IPS-20b (cell line): ENCODE results near the gene B4GALT5.
"Not testable (repeated sequence)": the region's sequence is repeated elsewhere in the genome, so short reads cannot be mapped to it uniquely, and the experiment has no call there.

Source experiments
- H3K27ac ChIP-seq: one replicate; pipeline ENCODE4 v1.5.1; 2013; ENCODE audit warnings: low read length
- H3K27me3 ChIP-seq: 2 replicates; pipeline ENCODE4 v1.6.1; 2013; ENCODE audit warnings: mild to moderate bottlenecking, low read length, inconsistent platforms; ENCODE audit not compliant: insufficient read depth
- H3K36me3 ChIP-seq: 2 replicates; pipeline ENCODE4 v1.6.1; 2013; ENCODE audit warnings: low read depth, mild to moderate bottlenecking, inconsistent platforms, low read length, moderate library complexity; ENCODE audit not compliant: insufficient read depth
- H3K4me1 ChIP-seq: 2 replicates; pipeline ENCODE4 v1.6.1; 2013; ENCODE audit warnings: mild to moderate bottlenecking, control low read depth, inconsistent platforms, low read length, moderate library complexity; ENCODE audit not compliant: insufficient read depth
- H3K4me3 ChIP-seq: 2 replicates; pipeline ENCODE4 v1.5.1; 2013; ENCODE audit warnings: mild to moderate bottlenecking, low read length, inconsistent platforms
- H3K9ac ChIP-seq: 2 replicates; pipeline ENCODE4 v1.6.1; 2013; ENCODE audit warnings: low read depth, mild to moderate bottlenecking, inconsistent platforms, low read length, moderate library complexity
- H3K9me3 ChIP-seq: 2 replicates; pipeline ENCODE4 v1.6.1; 2013; ENCODE audit warnings: mild to moderate bottlenecking, low read depth, low read length, inconsistent platforms; ENCODE audit not compliant: insufficient read depth

The B4GALT5 gene

DNA sequence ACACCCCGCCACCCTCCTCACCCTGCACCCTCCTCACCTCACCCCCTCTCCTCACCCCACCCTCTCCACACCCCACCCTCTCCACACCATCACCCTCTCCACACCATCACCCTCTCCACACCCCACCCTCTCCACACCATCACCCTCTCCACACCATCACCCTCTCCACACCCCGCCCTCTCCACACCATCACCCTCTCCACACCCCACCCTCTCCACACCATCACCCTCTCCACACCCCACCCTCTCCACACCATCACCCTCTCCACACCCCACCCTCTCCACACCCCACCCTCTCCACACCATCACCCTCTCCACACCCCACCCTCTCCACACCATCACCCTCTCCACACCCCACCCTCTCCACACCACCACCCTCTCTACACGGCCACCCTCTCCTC lies 96.3 kb downstream of the B4GALT5 start:
- not testable (repeated sequence) for H3K4me3 ChIP-seq, H3K9ac ChIP-seq, H3K27ac ChIP-seq, H3K4me1 ChIP-seq, H3K27me3 ChIP-seq, H3K9me3 ChIP-seq, H3K36me3 ChIP-seq

DNA sequence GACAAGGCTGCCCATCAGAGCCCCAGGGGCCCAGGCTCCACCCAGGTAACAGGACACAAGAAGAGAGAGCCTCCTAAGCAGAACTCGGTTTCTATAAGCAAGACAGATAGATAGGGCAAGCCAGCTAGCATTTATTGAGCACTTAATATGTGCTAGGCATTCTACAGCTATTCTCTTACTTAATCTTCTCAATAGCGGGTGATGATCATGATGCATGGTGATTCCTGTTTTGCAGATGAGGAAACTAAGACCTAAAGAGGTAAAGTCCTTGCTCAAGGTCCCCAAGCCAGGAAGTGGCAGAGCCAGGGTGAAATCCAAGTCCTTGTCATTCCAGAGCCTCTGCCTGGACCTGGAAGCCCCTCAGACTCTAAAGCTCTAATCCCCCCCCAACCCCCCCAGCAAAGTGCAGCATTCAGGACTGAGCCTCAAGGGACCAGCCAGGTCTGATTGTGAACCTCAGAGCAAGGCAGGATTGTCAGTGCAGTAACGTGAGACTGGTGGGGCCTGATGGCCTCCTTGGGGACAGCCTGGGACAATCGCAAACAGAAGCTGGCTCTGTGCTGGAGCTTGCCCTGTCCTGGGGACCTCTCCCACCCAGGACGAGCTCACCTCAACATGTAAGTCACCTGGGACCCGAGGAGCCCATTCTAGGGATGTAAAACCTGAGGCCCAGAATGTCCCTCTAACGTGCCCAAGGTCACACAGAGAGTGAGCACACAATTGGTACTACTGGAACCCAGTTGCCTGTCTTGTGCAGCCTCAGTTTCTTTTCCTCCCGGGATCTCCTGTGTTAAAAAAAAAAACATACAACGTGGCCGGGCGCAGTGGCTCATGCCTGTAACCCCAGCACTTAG lies 97.3 kb downstream of the B4GALT5 start:
- no peak overlapping the region for H3K9ac ChIP-seq
- H3K4me1 ChIP-seq = no peaks in the 10 kb centered on the region
- no peaks in the 10 kb centered on the region for H3K36me3 ChIP-seq
- H3K9me3 ChIP-seq = no peaks in the 10 kb centered on the region
- no peak overlapping the region for H3K4me3 ChIP-seq
- H3K27me3 ChIP-seq = no peaks in the 10 kb centered on the region
- H3K27ac ChIP-seq = no peak overlapping the region

DNA sequence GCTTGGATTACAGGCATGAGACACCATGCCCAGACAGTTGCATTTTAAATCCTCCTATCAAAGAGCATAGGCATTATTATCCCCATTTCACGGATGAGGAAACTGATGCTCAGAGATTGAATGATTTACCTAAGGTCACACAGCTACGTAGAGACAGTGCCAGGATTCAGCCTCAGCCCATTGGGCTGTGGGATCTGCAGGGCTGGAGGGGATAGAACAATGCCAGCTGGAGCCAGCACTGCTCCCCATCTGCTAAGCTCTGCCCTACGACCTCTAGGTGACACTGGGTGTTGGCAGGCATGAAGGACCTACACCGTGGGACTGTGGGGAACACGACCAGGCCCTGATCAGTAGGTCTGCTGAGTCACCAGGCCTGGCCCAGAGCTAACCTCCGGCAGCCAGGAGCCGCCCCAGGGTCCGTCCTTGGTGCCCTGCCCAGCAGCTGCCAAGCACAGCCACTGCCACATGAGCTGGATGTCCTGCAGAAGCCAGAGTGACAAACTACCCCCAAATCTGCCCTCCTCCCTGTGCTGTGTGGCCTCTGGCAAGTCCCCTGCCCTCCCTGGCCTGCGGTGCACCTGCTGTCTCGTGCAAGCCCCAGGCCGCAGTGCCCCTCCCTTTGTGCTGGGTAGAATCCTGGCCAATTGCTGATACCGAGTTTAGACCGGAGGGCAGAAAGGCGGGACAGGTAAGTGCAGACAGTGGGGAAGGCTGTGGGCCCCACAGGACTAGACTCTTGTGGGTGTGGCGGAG lies 98.1 kb downstream of the B4GALT5 start:
- Histone ChIP-seq H3K27me3 (no peaks in the 10 kb centered on the region), H3K27ac (no peak overlapping the region), H3K9me3 (no peaks in the 10 kb centered on the region), H3K9ac (no peak overlapping the region), H3K4me3 (no peak overlapping the region), H3K4me1 (no peaks in the 10 kb centered on the region), H3K36me3 (no peaks in the 10 kb centered on the region)

DNA sequence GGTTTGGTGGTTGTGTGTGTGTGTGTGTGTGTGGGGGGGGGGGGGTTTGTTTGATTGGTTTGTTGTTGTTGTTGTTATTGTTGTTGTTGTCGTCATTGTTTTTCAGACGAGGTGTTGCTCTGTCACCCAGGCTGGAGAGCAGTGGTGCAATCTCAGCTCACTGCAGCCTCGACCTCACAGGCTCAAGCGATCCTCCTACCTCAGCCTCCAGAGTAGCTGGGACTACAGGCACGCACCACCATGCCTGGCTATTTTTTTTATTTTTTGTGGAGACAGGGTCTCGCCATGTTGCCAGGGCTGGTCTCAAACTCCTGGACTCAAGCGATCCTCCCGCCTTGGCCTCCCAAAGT lies 98.7 kb downstream of the B4GALT5 start:
- not testable (repeated sequence) for H3K27ac ChIP-seq, H3K27me3 ChIP-seq, H3K9ac ChIP-seq, H3K4me1 ChIP-seq, H3K9me3 ChIP-seq, H3K36me3 ChIP-seq, H3K4me3 ChIP-seq

DNA sequence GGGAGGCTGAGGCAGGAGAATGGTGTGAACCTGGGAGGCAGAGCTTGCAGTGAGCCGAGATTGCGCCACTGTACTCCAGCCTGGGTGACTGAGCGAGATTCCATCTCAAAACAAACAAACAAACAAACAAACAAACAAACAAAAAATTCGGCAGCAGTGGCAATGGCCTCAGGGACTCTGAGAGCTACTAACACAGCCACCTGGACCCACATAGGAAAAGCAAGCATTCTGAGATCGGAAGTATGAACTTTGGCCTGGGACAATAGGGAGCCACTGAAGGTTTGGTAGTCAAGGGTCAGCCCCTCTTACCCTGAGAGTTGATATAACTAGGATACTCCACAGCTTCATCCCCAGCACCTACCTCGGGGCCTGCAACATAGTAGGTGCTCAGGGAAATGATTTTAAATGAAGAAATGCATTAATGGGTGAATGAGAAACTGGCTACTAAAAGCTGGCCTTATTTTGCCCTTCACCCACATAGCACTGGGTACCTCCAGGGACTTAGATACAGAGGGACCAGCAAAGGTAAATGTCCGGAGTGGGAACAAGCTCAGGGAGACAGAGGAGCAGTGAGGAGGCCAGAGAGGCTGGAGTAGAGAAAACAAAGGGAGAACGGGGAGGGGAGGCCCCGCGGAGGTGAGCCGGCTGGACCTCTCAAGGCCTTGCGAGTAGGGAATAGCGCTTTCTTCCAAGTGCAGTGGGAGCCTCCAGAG lies 99.2 kb downstream of the B4GALT5 start:
- Histone ChIP-seq H3K4me1 (no peaks in the 10 kb centered on the region), H3K9ac (no peak overlapping the region), H3K27ac (no peak overlapping the region), H3K27me3 (no peaks in the 10 kb centered on the region), H3K9me3 (no peaks in the 10 kb centered on the region), H3K4me3 (no peak overlapping the region), H3K36me3 (no peaks in the 10 kb centered on the region)

GRCh38 chr20:49612127-49612738 lies 101.4 kb downstream of the B4GALT5 start:
- no peaks in the 10 kb centered on the region for H3K9me3 ChIP-seq
- H3K36me3 ChIP-seq = no peaks in the 10 kb centered on the region
- H3K4me1 ChIP-seq = no peaks in the 10 kb centered on the region
- no peak overlapping the region for H3K27ac ChIP-seq
- H3K9ac ChIP-seq = no peak overlapping the region
- H3K27me3 ChIP-seq = no peaks in the 10 kb centered on the region; the same call in 1 of the 2 replicates
- H3K4me3 ChIP-seq = no peak overlapping the region

DNA sequence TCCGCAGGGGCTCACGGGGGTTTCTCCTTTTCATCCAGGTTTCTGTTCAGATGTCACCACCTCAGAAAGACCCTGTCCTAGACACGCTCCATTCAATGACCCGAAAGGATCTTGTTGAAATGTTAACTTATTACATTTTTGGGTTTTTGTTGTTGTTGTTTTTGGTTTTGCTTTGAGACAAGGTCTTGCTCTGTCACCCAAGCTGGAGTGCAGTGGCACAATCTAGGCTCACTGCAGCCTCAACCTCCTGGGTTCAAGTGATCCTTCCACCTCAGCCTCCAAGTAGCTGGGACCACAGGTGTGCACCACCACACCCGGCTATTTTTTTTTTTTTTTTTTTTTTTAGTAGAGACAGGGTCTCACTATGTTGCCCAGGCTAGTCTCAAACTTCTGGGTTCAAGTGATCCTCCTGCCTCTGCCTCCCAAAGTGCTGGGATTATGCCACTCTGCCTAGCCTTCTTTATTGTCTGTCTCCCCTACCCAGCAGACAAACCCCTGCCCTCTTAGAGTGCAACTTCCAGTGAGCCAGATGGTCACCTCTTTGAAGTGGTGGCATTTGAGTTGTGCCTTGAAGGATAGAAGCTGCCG lies 102.0 kb downstream of the B4GALT5 start:
- H3K4me3 ChIP-seq = peak overlapping the region; percentile 21; the same call in 1 of the 2 replicates
- H3K27ac ChIP-seq, H3K27me3 ChIP-seq, H3K9ac ChIP-seq, H3K36me3 ChIP-seq, H3K9me3 ChIP-seq, H3K4me1 ChIP-seq: not testable (repeated sequence)

GRCh38 chr20:49610691-49611538 lies 102.8 kb downstream of the B4GALT5 start:
- no peak overlapping the region; the same call in 1 of the 2 replicates for H3K9ac ChIP-seq
- no peak overlapping the region for H3K27ac ChIP-seq
- H3K27me3 ChIP-seq = no peaks in the 10 kb centered on the region; the same call in 1 of the 2 replicates
- no peaks in the 10 kb centered on the region for H3K9me3 ChIP-seq
- peak overlapping the region; percentile 52 for H3K4me3 ChIP-seq
- H3K4me1 ChIP-seq = no peaks in the 10 kb centered on the region
- no peaks in the 10 kb centered on the region for H3K36me3 ChIP-seq

DNA sequence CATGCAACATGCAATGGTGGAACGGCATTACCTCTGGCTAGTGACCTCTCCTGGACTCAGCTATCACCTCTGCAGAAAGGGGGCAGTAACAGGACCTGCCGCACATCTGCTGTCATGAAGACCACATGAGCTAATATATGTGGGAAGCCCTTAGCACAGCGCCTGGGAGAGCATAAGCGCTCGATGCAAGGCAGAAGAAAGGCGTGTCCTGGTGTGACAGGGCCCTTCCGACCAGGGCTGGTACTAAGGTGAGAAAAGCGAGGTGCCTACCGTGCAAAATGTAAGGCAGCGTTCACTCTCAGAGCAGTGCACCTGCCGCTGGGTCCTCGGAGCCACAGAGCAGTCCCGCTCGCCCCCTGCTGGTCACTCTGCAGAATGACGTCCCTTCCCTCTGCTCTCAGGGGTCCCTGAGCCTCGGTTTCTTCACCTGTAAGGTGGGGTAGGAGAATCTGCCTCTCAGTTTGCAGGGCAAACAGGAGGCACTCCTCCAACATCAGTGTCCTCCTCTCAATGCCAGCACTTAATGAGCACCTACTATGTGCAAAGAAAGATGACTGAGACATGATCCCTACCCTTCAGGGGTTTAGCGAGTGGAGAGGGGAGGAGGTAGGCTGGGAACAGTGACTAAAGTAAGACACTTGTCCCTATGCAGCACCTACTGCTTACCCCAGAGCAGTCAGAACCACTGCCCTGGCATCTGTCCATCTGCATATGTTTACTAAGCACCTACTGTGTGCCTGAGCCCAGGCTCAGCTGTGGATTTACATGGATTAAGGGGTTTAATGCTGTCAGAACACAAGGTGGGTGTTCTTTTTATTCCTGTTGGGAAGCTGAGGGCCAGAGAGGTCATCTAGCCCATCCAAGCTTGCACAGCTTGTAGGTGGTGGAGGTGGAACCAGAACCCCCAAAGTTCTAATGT lies 104.7 kb downstream of the B4GALT5 start:
- Histone ChIP-seq H3K4me1 (no peaks in the 10 kb centered on the region), H3K9me3 (no peaks in the 10 kb centered on the region)

DNA sequence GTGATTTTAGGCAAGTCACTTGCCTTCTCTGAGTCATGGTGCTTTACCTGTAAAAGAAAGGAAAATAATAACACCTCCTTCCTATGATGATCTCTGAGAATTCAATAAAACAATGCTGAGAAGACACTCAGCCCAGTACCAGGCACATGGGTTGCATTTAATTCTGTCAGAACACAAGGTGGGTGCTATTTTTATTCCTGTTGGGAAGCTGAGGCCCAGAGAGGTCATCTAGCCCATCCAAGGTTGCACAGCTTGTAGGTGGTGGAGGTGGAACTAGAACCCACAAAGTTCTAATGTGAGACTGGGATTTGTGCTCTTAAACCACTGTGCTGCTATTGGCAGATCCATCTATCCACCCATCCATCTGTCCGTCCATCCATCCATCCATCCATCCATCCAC lies 106.1 kb downstream of the B4GALT5 start:
- H3K9ac ChIP-seq = no peak overlapping the region
- H3K9me3 ChIP-seq = no peaks in the 10 kb centered on the region
- H3K27ac ChIP-seq = no peak overlapping the region
- H3K27me3 ChIP-seq = no peaks in the 10 kb centered on the region; the same call in 1 of the 2 replicates
- H3K4me3 ChIP-seq = no peak overlapping the region
- H3K36me3 ChIP-seq = no peaks in the 10 kb centered on the region
- no peaks in the 10 kb centered on the region for H3K4me1 ChIP-seq

More for the DNA sequence above, 104.7 kb downstream of the B4GALT5 start:
- H3K9ac ChIP-seq = no peak overlapping the region
- no peaks in the 10 kb centered on the region for H3K36me3 ChIP-seq
- no peak overlapping the region for H3K27ac ChIP-seq
- H3K27me3 ChIP-seq = no peaks in the 10 kb centered on the region; the same call in 1 of the 2 replicates
- H3K4me3 ChIP-seq = peak overlapping the region; percentile 37; the same call in 1 of the 2 replicates
